ENCODE results near the gene DVL2.

DNA sequence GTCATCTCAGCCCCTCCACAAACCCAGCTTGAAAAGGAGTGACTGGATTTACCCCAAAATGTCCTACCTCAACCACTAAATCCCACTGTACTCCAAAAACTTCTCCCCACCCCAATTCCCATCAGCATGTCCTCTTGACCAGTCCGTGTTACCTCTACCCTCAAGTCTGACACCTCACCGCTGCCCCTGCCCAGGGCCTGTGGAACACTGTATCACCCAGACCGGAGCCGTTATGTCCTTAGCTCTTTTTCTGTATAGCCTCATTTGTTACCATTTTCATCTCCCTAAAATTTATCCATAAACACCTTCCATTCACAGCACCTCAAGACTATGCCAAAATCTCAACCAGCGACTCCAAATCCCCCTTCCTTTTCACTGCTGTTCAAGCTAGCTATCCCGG lies 2.5 kb upstream of the DVL2 start:
- TF ChIP-seq, protein P1, sequence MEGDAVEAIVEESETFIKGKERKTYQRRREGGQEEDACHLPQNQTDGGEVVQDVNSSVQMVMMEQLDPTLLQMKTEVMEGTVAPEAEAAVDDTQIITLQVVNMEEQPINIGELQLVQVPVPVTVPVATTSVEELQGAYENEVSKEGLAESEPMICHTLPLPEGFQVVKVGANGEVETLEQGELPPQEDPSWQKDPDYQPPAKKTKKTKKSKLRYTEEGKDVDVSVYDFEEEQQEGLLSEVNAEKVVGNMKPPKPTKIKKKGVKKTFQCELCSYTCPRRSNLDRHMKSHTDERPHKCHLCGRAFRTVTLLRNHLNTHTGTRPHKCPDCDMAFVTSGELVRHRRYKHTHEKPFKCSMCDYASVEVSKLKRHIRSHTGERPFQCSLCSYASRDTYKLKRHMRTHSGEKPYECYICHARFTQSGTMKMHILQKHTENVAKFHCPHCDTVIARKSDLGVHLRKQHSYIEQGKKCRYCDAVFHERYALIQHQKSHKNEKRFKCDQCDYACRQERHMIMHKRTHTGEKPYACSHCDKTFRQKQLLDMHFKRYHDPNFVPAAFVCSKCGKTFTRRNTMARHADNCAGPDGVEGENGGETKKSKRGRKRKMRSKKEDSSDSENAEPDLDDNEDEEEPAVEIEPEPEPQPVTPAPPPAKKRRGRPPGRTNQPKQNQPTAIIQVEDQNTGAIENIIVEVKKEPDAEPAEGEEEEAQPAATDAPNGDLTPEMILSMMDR (IDR thresholded peaks at IDR 0.05; ENCODE audit: insufficient read depth, low read length) = no peak
- TF ChIP-seq, protein P2, sequence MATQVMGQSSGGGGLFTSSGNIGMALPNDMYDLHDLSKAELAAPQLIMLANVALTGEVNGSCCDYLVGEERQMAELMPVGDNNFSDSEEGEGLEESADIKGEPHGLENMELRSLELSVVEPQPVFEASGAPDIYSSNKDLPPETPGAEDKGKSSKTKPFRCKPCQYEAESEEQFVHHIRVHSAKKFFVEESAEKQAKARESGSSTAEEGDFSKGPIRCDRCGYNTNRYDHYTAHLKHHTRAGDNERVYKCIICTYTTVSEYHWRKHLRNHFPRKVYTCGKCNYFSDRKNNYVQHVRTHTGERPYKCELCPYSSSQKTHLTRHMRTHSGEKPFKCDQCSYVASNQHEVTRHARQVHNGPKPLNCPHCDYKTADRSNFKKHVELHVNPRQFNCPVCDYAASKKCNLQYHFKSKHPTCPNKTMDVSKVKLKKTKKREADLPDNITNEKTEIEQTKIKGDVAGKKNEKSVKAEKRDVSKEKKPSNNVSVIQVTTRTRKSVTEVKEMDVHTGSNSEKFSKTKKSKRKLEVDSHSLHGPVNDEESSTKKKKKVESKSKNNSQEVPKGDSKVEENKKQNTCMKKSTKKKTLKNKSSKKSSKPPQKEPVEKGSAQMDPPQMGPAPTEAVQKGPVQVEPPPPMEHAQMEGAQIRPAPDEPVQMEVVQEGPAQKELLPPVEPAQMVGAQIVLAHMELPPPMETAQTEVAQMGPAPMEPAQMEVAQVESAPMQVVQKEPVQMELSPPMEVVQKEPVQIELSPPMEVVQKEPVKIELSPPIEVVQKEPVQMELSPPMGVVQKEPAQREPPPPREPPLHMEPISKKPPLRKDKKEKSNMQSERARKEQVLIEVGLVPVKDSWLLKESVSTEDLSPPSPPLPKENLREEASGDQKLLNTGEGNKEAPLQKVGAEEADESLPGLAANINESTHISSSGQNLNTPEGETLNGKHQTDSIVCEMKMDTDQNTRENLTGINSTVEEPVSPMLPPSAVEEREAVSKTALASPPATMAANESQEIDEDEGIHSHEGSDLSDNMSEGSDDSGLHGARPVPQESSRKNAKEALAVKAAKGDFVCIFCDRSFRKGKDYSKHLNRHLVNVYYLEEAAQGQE (IDR thresholded peaks at IDR 0.05; ENCODE audit: insufficient replicate concordance, low read depth) = no peak
- TF ChIP-seq SPI1 (IDR thresholded peaks at IDR 0.05; ENCODE audit: borderline replicate concordance, low read depth) = no peak

Data from HL-60 (cell line).